GM21526 (cell line): ENCODE data around the gene CALM1.

ENCODE experiments used
- ATAC-seq: cut with Tn5 transposase; IDR thresholded peaks from one replicate; pipeline ENCODE4 v1.9.1; 2021; ENCODE audit warnings: moderate library complexity; ENCODE audit not compliant: unreplicated experiment, low FRiP score

CALM1 gene

DNA sequence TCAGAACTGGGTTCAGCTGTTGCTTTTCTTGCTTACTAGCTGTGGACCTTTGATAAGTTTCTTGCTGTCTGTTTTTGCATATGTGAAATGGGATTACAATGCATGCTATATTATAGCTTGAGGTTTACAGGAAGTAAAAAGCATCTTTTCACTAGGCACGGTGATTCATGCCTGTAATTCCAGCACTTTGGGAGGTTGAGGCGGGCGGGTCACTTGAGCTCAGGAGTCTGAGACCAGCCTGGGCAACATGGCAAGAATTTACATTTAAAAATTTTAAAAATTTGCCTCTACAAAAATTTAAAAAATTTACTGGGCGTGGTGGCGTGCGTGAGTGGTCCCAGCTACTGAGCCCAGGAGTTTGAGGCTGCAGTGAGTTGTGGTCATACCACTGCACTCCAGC, 42.0 kb downstream of the CALM1 start:
- no peak for ATAC-seq

DNA sequence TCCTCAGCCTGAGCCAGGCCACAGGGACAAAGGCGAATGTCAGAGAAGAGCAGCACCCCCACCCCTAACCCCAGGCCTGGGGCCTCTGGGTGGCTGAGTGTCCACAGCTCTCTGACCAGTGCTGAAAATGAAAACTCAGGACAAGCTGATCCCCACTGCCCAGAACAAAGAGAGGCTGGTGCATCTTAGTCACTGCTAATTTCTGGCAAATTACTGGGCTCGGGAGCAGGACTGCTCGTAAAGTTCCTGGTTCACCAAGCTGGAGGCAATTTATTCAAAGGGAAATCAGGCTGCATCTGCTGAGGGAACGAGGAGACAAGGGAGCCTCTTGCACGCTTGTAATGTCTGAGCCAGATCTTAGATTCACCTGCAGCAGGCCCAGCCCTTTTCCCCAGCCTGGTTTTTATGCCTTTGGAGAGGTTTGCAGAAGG, 43.2 kb downstream of the CALM1 start:
- ATAC-seq = no peak

DNA sequence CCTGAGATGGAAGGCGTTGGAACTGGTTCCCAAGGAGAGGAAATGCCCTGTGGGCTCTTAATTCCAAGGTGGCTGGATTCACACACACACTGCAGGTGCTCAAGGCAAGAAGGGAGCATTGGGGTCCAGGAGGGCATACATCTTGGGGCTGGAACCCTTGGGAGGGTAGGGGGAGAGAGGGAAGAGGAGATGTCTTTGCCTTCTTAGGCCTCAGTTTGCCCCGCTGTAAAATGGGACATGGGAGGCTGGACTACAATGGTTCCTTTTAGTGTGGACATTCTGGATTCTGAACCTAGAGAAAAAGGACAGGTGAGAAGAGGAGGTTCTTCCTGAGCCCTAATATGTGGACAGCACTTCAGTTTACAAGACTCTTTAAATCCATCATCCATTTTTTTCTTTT, 43.8 kb downstream of the CALM1 start:
- ATAC-seq = no peak

DNA sequence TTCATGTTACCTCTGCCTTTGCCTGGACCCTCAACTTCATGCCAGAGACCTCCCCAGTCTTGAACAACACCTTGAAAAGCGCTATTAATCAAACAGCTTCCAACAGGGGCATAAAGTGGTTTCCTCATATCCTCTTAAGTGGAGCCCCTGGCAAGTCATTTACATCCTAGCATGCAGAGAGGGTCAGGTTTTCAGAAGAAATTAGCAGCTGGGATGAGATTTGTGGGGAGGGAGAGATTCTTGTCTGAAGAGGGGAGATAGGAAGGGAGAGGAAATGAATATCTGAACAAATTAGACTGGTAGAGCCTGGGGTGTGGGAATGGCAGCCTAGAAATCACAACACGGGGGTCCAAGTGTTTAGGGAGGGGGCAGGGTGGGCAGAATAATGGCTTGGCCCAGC, 45.6 kb downstream of the CALM1 start:
- no peak for ATAC-seq

DNA sequence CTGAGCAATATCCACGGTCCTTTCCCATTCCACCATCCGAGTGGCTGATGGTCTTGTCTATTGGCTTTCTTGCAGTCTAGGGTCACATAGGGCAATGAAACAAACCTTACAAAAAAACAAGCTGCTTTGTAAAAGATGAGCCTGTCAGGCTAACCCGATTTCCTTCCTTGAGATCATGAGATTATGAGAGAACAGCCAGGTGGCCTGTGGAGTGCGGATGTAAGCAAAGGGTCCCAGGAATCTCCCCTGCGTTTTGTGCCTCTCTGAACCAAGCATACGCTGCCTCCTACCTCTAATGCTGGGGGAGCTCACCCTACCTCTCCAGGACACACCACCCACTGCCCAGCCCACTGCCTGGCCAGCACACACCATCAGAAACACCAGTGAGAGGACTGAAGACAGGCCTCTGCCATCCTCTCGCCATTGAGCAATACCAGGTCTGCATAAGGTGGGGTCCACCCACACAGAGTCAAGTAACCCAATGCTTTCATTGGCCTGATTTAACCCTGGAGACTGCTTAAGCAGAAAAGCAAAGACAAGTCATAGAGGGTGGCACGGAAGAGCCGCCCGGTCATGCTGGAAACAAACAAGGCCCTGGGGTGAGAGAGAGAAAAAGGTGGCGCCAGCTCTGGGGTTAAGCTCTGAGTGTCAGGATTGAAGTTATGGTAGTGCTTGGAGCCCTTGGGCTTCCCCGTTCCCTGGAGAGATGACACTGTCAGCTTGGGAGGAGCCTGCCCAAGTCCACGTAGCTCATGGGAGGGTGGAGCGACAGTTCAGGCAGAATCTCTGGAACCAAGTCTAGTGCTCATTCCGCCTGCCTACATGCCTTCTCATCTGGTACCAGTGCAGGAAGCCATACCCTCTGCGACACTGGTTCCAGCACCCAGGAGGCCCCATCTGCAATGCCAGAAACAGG, 46.6 kb downstream of the CALM1 start:
- no peak for ATAC-seq

DNA sequence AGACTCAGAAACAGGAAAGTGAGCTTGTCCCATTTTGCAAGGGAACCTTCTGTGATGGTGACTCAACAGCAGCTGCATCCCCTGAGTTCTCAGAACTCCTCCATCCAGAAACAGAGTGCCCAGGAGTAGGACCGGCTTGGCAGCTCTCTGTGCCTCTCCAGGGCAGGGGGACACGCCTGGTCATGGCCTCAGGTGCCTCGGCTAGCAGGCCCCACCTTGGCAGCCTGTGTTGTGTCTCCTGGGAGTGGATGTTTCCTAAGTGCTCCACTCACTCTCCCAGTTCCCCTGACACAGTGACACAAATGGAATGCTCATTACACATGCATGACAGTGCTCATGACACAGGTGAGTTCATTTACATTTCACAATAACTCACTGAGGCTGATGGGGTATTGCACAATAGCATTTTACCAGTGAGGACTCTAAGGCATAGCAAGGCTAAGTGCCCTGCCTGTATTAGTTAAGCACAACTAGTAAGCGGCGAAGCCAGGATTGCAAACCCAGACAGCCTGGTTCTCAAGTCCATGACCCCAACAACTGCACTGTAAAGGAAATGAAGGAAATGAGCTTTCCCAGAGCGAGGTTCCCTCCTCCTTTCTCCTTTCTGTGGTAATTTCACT, 47.4 kb downstream of the CALM1 start:
- no peak for ATAC-seq

DNA sequence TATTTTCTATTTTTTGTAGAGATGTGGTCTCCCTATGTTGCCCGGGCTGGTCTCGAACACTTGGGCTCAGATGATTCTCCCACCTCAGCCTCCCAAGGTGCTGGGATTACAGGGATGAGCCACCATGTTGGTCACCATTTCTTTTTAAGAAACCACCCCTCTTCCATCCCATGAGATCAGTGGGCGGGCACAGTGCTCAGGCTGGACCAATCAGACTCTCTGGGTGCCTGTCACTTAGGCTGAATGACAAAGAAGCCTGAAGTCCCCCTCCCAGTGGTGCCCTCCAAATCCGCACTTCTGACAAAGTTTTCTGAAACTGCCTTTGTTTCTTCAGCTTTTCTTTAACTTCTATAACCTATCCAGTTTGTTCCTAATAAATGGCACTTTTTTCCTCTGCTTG, 48.2 kb downstream of the CALM1 start:
- ATAC-seq = no peak

DNA sequence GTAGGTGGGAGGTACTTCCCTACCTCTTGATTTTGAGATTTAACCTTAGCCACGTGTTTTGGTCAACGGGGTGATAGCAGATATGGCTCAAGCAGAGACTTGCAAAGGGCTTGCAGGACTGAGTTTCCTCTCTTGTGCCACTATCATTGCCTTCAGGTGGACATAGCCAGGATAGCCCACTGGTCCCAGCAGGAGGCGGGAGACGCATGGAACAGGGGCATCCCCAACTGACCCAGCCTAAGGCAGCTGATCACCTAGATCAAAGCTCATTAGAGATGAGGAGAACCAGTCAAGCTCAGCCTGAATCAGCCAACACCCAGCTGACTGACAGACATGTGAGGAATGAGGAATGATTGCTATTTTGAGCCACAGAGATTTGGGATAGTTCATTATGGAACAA, 49.6 kb downstream of the CALM1 start:
- ATAC-seq = no peak

DNA sequence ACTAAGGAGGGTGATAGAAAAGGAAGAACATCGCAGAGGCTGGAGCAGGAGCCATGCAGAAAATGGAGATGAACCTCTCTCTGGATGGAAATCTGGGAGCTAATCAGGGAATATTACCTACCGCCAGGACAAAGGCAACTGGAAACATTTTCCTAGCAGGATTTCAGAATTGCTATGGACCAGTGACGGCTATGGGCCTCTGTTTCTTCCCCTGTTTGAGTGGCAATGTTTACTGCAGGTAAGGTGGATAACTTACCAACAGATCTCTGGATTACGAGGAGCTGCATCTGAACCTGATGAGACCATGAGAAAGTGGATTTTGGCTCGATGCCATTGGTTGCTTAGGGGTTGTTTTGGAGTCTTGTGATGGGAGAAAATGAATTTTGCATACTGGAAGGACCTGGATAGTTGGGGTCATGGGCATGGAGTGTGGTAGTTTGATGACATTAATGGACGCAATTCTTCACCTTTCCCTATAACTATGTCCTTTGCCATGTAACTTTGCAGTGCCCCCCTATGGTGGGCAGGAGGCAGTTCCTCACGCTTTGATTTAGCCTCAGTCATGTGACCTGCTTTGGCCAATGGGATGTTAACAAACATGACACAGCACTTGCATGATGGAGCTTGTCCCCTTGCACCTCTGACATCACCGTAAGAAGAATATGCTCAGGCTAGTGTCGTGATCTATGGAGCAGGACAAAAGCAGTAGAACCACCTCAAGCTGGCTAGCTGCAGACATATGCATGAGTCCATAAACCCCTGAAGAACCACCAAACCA, 51.1 kb downstream of the CALM1 start:
- ATAC-seq = no peak

DNA sequence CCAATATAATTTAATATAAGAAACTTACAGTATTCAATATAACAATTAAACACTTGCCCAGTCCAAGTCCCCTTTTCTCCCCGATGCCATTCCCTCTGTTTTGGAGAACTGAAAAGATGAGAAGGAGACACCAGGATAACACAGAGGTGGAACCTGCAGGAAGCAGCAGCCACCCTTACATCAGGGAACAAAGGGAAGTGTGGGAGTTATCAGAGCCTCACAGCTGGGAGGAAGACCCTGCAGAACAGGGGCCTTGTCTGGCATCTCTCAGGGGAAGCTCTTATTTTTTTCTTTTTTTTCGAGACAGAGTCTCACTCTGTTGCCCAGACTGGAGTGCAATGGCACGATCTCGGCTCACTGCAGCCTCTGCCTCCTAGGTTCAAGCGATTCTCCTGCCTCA, 52.6 kb downstream of the CALM1 start:
- no peak for ATAC-seq

DNA sequence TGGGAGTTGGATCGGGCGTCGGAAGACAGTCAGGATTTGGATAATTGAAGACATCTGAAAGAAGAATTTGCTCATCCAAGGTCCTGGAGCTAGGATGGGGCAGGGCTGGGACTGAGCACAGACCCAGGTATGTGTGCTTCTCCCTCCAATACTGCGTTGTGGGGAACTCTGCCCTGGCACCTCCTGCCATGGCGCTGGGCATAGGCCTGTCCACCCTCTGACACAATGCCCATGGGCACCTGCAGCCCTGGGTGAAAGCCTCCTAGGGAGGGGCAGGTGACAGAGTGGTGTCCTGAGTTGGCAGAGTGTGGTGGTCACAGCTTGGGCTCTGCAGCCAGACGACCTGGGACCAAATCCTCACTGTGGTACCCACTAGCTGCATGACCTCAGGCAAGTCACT, 53.3 kb downstream of the CALM1 start:
- no peak for ATAC-seq

DNA sequence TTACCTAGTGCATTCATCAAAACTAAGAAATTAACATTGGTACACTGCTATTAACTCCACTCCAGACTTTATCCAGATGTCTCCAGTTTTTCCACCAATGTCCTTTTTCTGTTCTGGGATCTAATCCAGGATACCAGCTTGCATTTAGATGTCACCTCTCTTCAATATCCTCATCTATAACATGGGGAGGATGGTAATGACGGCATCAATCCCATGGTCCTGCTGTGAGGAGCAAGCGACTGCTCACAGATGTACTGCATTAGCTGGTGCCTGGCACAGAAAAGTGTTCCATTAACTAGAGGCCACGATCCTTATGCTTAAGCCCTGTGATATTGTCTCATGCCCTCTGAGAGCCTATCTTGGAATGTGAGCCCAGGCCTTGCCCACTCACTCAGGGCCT, 53.8 kb downstream of the CALM1 start:
- no peak for ATAC-seq

DNA sequence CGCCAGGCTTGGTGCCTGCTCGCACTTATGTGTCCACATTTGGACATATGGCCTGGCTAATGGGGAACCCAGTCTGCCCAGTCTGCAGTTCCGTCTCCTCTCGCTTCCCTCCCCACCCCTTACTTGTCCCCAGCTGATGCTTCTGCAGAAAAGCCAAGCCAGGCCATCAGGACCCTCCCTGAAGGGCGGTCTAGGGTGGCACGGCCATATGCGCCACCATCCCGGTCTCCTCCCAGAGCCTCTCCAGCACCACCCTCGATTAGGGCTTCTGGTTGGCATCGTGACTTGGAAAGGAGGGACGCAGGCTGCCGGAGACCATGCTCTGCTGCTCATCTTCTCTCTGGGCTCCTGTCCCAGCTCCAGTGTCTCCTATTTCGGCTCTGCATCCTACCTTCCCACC, 54.6 kb downstream of the CALM1 start:
- no peak for ATAC-seq

DNA sequence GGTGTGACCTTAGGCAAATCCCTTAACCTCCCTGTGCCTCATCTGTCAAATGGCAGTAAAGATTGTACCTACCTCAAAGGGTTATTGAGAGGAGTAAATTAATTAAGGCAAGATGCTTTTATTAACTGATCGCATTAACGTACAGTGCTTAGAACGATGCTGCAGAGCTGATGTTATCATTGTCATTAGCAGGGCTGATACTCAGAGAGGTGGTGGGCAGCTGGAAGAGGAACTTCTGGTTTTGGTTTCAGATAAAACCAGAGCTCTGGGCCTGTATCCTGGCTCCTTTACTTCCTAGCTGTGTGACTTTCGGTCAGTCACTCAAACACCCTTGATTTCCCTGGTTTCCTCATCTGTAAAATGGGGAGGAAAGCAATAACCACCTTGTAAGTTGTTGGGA, 55.1 kb downstream of the CALM1 start:
- ATAC-seq = no peak

DNA sequence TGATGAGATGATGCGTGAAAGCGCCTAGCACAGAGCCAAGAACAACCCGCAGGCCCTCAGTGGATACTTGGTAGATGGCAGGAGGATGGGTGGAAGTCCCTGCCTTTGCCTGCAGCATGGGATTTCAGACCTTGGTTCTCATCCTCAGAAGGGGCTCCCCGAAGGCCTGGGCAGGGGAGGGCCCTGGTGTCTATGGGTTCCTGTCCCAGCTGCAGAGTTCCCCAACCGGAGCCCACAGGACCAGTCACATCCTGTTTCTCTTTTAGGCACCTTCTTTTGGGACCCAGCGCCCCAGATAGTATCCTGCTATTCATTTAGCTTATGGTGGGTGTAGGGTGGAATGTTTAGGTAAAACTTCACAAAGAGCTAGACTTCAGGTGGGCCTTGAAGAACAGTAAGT, 55.5 kb downstream of the CALM1 start:
- ATAC-seq = no peak

DNA sequence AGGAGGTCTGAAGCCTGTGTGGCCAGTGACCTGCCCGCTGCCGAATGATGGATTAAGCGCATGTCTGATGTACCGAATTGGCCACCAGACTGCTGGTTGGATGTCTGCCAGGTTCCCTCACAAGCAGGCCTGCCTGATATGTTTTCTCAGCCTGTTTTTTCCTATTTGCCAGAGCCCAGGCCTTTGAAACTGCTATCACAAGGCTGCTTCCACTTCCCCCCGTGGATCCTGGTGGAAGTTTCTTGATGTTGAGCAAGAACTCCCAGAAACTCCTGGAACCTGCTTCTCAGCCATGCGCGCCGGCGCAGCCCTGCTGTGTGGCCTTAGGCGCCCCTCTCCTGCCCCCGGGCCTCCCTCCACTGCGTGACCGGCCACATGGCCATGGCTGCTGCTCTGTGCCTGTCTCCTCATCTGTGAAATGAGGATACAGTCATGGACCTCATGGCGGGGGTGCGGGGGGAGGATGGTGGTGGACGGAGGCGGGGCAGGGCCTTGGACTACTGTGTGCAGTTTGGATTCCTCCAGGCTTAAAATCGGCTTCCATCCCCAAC, 56.6 kb downstream of the CALM1 start:
- no peak for ATAC-seq

DNA sequence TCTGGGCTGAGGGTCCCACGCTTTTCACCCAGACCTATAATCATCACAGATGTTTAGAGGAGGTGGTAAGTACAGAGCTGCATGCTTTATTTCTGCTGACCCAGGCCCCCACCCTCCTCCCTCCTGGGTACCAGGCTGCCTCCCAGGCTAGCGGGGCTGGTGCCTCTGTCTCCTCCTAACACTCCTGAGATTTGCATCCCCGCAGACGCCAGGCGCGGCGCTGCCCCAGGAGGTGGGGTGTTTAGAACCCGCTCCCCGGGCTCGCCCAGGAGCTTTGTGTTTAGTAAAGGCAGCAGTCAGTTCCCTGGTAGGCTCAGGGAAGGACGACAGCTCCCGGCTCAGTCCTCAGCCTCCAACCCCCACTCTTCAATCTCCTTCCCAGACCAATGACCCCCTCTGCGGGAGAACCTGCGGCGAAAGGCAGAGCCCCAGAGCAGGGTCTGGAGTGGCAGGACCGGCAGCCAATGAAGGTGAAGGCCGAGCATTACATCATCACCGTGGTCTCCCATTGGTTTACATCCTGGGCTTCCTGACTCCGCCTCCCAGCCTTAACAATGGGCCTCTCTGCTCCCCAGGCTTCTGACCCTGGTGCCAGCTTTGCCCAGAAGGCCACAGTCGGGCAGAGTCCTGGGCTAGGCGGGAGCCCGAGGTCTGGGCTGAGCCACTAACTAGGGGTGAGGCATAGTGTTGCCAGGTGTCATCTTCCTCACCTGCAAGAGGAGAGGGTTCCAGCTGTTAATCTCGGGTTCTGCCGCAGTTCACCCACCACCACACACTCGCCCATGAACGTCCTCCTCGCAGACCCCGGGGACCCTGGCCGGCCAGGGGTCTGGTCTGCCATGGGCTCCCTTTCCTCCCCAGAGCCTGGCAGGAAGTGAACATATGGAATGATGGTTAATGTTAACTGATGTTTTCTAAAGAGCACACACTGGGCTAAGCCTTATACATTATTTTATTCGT, 57.5 kb downstream of the CALM1 start:
- no peak for ATAC-seq

DNA sequence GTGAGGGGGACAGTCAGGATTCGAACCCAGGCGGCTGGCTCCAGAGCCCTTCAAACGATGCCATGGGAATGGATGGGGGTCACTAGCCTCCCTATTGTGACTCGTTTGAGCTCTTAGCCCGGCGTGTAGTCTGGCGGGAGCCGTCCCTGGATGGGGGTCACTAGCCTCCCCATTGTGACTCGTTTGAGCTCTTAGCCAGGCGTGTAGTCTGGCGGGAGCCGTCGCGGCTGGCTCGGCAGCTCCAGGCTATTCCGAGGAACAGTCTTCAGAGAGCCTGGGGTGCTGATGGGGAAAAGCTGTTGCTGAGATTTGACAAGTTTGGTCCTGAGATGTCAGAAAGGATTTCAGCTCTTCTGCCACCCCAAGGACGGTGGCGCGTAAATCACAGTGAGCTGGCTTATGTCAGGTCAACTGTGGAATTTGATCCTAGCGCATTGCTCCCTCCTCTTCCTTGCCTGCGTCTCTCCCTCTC, 58.3 kb downstream of the CALM1 start:
- ATAC-seq = no peak

DNA sequence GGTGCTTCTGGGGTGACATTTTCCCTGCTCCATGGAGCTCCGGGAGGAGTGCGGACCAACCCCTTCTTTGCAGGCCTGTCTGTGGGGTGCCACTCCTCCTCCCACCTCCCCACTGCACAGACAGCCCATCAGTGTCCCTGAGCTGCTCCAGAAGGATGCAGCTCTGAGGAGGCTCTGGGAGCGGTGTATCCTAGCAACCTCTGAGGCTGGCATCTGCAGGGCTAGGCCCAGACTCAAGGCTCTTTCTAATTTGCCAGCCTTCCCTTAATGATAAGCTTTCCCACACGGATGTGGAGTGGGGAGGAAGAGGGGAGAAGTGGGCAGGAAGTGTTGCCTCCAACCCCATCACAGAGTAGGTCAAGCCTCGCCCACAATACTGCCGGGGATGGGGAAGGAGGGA, 59.7 kb downstream of the CALM1 start:
- no peak for ATAC-seq

DNA sequence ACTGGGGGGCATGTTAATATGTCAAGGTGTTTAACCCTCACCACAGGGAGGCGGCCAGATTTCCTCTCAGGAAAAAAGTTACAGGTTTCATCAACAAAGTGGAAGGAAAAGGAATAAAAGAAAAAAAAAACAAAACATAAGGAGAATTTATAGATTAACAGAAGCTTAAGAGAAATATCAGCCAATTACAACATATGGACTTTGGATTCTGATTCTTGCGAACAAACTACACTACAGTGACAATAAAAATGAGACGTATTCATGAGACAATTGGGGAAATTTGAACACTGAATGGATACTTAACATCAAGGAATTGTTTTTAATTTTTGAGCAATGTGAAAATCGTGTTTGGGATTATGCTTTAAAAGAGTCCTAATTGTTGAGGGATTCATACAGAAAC, 60.4 kb downstream of the CALM1 start:
- no peak for ATAC-seq
